SU-DHL-6 (cell line): ENCODE measurements around the gene TAS2R46.
"Not testable (repeated sequence)": the region's sequence is repeated elsewhere in the genome, so short reads cannot be mapped to it uniquely, and the experiment has no call there.

Source experiments
- H2AFZ ChIP-seq: fragments of 200-600 bp; sonication (generic); 2 replicates; pipeline ENCODE4 v1.6.1; 2014; ENCODE audit warnings: low read depth, mild to moderate bottlenecking, moderate library complexity, mixed read lengths, antibody characterized with exemption, low read length; ENCODE audit not compliant: severe bottlenecking
- H3F3A ChIP-seq: fragments of 200-600 bp; shearing (Covaris generic); 2 replicates; pipeline ENCODE4 v1.6.0; 2016; ENCODE audit warnings: antibody characterized with exemption, mild to moderate bottlenecking; ENCODE audit not compliant: insufficient read depth
- H3K27ac ChIP-seq: fragments of 200-600 bp; sonication (generic); 2 replicates; pipeline ENCODE4 v1.5.1; 2016; ENCODE audit warnings: low read depth, mild to moderate bottlenecking, low read length, moderate library complexity, mixed read lengths
- H3K27me3 ChIP-seq: fragments of 200-600 bp; sonication (generic), shearing (Covaris generic); 2 replicates; pipeline ENCODE4 v1.6.0; 2014; ENCODE audit warnings: mild to moderate bottlenecking, low read length
- H3K36me3 ChIP-seq: fragments of 200-600 bp; sonication (generic); 2 replicates; pipeline ENCODE4 v1.6.1; 2014; ENCODE audit warnings: mild to moderate bottlenecking, low read length, mixed read lengths
- H3K4me2 ChIP-seq: fragments of 300-600, 200-600 bp; shearing (Covaris generic), sonication (generic); 2 replicates; pipeline ENCODE4 v1.6.0; 2014; ENCODE audit warnings: low read length, low read depth, mild to moderate bottlenecking; ENCODE audit not compliant: poor library complexity, severe bottlenecking
- H3K4me3 ChIP-seq: fragments of 200-600 bp; sonication (generic); 2 replicates; pipeline ENCODE4 v1.5.1; 2014; ENCODE audit warnings: antibody characterized with exemption, low read length, mild to moderate bottlenecking, mixed read lengths; ENCODE audit not compliant: insufficient read depth, poor library complexity, severe bottlenecking
- H3K79me2 ChIP-seq: fragments of 200-600 bp; sonication (generic); 2 replicates; pipeline ENCODE4 v1.6.1; 2014; ENCODE audit warnings: mild to moderate bottlenecking, low read length, moderate library complexity; ENCODE audit not compliant: insufficient read depth
- H3K9ac ChIP-seq: fragments of 200-600 bp; sonication (generic); 2 replicates; pipeline ENCODE4 v1.7.0; 2014; ENCODE audit warnings: mild to moderate bottlenecking, low read length
- H3K9me2 ChIP-seq: fragments of 200-600 bp; sonication (generic); replicated peaks from 2 replicates; pipeline ENCODE4 v1.6.1; 2014; ENCODE audit warnings: low read length; ENCODE audit not compliant: insufficient read depth
- H3K9me3 ChIP-seq: fragments of 200-600 bp; sonication (generic); 2 replicates; pipeline ENCODE4 v1.6.1; 2014; ENCODE audit warnings: low read length, mixed read lengths; ENCODE audit not compliant: insufficient read depth
- H4K20me1 ChIP-seq: fragments of 200-600 bp; sonication (generic); 2 replicates; pipeline ENCODE4 v1.6.1; 2014; ENCODE audit warnings: low read depth, mild to moderate bottlenecking, antibody characterized with exemption, low read length, moderate library complexity, mixed read lengths
- EZH2phosphoT487 ChIP-seq: fragments of 200-600 bp; sonication (generic), shearing (Covaris generic); conservative IDR thresholded peaks from 2 replicates; pipeline ENCODE4 v1.6.1; 2018; ENCODE audit warnings: mild to moderate bottlenecking, antibody characterized with exemption, low read length, moderate library complexity, mixed read lengths
- TF ChIP-seq, protein P1 (sequence below): fragments of 200-600 bp; sonication (generic); IDR thresholded peaks from one replicate; pipeline ENCODE4 v1.5.1; 2017; ENCODE audit warnings: antibody characterized with exemption, mild to moderate bottlenecking, low read length, moderate library complexity; ENCODE audit not compliant: insufficient read depth, poor library complexity, severe bottlenecking

Gene TAS2R46

DNA sequence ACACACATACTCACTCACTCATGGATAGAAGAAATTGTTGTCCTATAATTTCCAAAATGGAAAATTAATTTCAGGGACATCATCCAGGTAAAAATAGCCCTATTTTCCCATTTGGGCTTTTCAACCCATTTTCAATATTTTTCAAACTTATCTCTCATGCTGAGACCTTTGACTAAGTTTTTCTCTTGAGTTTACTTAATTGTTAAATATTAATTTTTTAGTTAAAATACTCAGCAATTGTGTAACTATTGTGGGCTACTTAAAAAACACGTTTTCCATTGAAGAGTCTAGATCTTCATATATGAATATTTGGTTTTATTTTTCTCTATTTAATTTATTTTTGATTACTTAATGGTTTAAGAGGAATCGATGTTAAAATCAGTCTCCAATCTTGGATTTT, 44.2 kb upstream of the TAS2R46 start:
- Histone ChIP-seq H3K79me2 (0 out of 2 replicates have a peak, but pooled peaks cover 15% of the 10 kb centered on the region), H3K4me3 (no peak overlapping the region), H3K9ac (no peak overlapping the region), H3K27ac (no peak overlapping the region), H3K36me3 (no peaks in the 10 kb centered on the region), H3F3A (no peaks in the 10 kb centered on the region), H3K9me2 (no peaks in the 10 kb centered on the region), H3K4me2 (no peak overlapping the region), H3K27me3 (no peaks in the 10 kb centered on the region), H2AFZ (no peak overlapping the region), H4K20me1 (no peaks in the 10 kb centered on the region), H3K9me3 (no peaks in the 10 kb centered on the region)
- TF ChIP-seq, protein P1, sequence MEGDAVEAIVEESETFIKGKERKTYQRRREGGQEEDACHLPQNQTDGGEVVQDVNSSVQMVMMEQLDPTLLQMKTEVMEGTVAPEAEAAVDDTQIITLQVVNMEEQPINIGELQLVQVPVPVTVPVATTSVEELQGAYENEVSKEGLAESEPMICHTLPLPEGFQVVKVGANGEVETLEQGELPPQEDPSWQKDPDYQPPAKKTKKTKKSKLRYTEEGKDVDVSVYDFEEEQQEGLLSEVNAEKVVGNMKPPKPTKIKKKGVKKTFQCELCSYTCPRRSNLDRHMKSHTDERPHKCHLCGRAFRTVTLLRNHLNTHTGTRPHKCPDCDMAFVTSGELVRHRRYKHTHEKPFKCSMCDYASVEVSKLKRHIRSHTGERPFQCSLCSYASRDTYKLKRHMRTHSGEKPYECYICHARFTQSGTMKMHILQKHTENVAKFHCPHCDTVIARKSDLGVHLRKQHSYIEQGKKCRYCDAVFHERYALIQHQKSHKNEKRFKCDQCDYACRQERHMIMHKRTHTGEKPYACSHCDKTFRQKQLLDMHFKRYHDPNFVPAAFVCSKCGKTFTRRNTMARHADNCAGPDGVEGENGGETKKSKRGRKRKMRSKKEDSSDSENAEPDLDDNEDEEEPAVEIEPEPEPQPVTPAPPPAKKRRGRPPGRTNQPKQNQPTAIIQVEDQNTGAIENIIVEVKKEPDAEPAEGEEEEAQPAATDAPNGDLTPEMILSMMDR: no peak
- no peak for TF ChIP-seq EZH2phosphoT487

GRCh38 chr12:11105546-11105945, 43.5 kb upstream of the TAS2R46 start:
- H3K9ac ChIP-seq: no peak overlapping the region
- no peak overlapping the region for H3K27ac ChIP-seq
- H3K79me2 ChIP-seq: 0 out of 2 replicates have a peak, but pooled peaks cover 13% of the 10 kb centered on the region
- H3K36me3 ChIP-seq: no peaks in the 10 kb centered on the region
- H3K4me2 ChIP-seq: no peak overlapping the region
- H3K27me3 ChIP-seq: no peaks in the 10 kb centered on the region
- no peak overlapping the region for H3K4me3 ChIP-seq
- H2AFZ ChIP-seq: no peak overlapping the region
- no peaks in the 10 kb centered on the region for H4K20me1 ChIP-seq
- no peaks in the 10 kb centered on the region for H3K9me3 ChIP-seq
- no peaks in the 10 kb centered on the region for H3K9me2 ChIP-seq
- H3F3A ChIP-seq: no peaks in the 10 kb centered on the region
- TF ChIP-seq EZH2phosphoT487: no peak
- TF ChIP-seq, protein P1: no peak

- not testable (repeated sequence) for H3K79me2 ChIP-seq, H3K27me3 ChIP-seq, H3K4me2 ChIP-seq, H4K20me1 ChIP-seq, H3K9ac ChIP-seq, H3K9me3 ChIP-seq, H3K27ac ChIP-seq, H3K36me3 ChIP-seq, H2AFZ ChIP-seq, H3K9me2 ChIP-seq, H3F3A ChIP-seq, H3K4me3 ChIP-seq
Measured at GRCh38 chr12:11094910-11095309, 32.8 kb upstream of the TAS2R46 start.

GRCh38 chr12:11092128-11092527, 30.0 kb upstream of the TAS2R46 start, which contains the start of gene TAS2R43:
Gene TAS2R43, minus strand, starts transcription at chr12:11092313. Its CDS starts 84 bp downstream, at chr12:11092229.
- Histone ChIP-seq H3K27ac (no peak within 1 kb of the TSS), H3K9me2 (no peaks in the 10 kb centered on the region), H3K9me3 (no peaks in the 10 kb centered on the region), H2AFZ (no peak within 1 kb of the TSS), H3F3A (no peaks in the 10 kb centered on the region), H3K4me2 (no peak within 1 kb of the TSS), H3K79me2 (no peaks in the 10 kb centered on the region), H3K27me3 (no peaks in the 10 kb centered on the region), H3K4me3 (no peak within 1 kb of the TSS), H3K9ac (no peak within 1 kb of the TSS), H4K20me1 (no peaks in the 10 kb centered on the region), H3K36me3 (no peaks in the 10 kb centered on the region)
- TF ChIP-seq EZH2phosphoT487: no peak
- TF ChIP-seq, protein P1: no peak
